ENCODE results near the gene GKN1. TPM values are rescaled to one million over a fixed set of nuclear protein-coding genes. Genes with fewer than 3 reads are reported as not detected.

The GKN1 gene
- total and polyA plus RNA-seq, 2 of the 8 experiments (the other 6 are each of a cell fraction or from before 2014, with no cell fraction given) = not detected

- no peak for TF ChIP-seq KDM5A (IDR thresholded peaks at IDR 0.05; ENCODE audit: low read length)
- TF ChIP-seq MAX (IDR thresholded peaks at IDR 0.05) = no peak
- TF ChIP-seq CREB1 (IDR thresholded peaks at IDR 0.05) = no peak
- no peak for TF ChIP-seq ASH2L (IDR thresholded peaks at IDR 0.05; ENCODE audit: low read length)
- no peak for TF ChIP-seq RXRA (IDR thresholded peaks at IDR 0.05; ENCODE audit: insufficient read depth, low read depth, low read length)
- TF ChIP-seq TEAD4 (IDR thresholded peaks at IDR 0.05; ENCODE audit: low read depth, low read length) = no peak
- no peak for TF ChIP-seq RNF2 (IDR thresholded peaks at IDR 0.05; ENCODE audit: borderline replicate concordance, low read depth, low read length, missing control alignments, poor library complexity, severe bottlenecking)
- TF ChIP-seq SUZ12 (IDR thresholded peaks at IDR 0.05; ENCODE audit: low read length) = no peak
Observed at GRCh38 chr2:68975844-68976243, 1.4 kb downstream of the GKN1 start (continued).
